NB4 (cell line): ENCODE measurements around the gene PRDM4.

ENCODE experiments used
- MYC ChIP-seq: IDR thresholded peaks from 2 replicates; pipeline ENCODE4 v1.6.1; 2011; ENCODE audit warnings: low read depth, low read length
- POLR2A ChIP-seq: IDR thresholded peaks from 2 replicates; pipeline ENCODE4 v1.6.1; 2011; ENCODE audit warnings: mild to moderate bottlenecking; ENCODE audit not compliant: insufficient read length; ENCODE audit errors: extremely low read depth
- TF ChIP-seq, protein P1 (sequence below): IDR thresholded peaks from one replicate; pipeline ENCODE4 v1.5.1; 2012; ENCODE audit warnings: low read depth, low read length
- TF ChIP-seq, protein P2 (sequence below): IDR thresholded peaks from 2 replicates; pipeline ENCODE4 v1.6.1; 2011; ENCODE audit warnings: low read depth, low read length

DNA sequence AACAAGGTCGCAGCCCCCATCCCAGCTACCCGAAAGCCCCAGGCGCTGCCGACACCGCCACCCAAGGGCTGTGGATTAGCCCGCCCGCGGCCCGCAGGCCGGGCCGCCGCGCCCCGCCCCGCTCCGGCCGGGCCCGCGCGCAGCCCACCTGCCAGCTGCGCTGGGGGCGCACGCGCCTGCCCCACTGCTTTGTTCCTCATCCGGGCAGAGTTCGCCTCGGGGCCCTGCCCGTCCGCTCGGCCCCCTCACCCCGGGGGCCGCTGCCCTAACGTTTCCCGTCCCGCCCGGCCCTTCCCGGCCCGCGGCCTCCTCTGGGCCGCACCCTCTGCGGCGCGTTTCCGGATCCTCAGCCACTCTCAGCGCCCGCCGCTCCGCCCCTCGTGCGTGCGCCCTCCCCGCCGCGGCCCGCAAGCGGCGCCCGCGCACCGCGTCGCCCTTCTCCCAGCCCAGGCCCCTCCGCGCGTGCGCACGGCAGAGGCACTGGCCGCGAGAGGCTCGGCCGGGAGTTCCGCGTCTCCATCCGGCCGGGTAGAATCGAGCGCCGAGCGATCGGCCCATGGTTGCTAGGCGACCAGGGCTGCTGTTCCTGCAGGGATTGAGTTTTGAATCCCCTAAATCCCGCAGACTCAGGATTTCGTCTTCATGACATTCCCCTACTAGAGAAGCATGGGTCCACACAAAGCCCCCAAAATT, at the start of gene PRDM4:
- TF ChIP-seq, protein P1, sequence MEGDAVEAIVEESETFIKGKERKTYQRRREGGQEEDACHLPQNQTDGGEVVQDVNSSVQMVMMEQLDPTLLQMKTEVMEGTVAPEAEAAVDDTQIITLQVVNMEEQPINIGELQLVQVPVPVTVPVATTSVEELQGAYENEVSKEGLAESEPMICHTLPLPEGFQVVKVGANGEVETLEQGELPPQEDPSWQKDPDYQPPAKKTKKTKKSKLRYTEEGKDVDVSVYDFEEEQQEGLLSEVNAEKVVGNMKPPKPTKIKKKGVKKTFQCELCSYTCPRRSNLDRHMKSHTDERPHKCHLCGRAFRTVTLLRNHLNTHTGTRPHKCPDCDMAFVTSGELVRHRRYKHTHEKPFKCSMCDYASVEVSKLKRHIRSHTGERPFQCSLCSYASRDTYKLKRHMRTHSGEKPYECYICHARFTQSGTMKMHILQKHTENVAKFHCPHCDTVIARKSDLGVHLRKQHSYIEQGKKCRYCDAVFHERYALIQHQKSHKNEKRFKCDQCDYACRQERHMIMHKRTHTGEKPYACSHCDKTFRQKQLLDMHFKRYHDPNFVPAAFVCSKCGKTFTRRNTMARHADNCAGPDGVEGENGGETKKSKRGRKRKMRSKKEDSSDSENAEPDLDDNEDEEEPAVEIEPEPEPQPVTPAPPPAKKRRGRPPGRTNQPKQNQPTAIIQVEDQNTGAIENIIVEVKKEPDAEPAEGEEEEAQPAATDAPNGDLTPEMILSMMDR = no peak
- TF ChIP-seq, protein P2, sequence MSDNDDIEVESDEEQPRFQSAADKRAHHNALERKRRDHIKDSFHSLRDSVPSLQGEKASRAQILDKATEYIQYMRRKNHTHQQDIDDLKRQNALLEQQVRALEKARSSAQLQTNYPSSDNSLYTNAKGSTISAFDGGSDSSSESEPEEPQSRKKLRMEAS = peak; percentile 54
- TF ChIP-seq POLR2A = peak; percentile 77
- TF ChIP-seq MYC = peak; percentile 80; the same call in 1 of the 2 replicates
